GM19467 (cell line): ENCODE measurements around the gene FGF11.

ENCODE experiments used
- ATAC-seq: cut with Tn5 transposase; IDR thresholded peaks from one replicate; pipeline ENCODE4 v1.9.1; 2021; ENCODE audit warnings: mild to moderate bottlenecking, moderate library complexity; ENCODE audit not compliant: unreplicated experiment

FGF11 gene

GRCh38 chr17:7429722-7430121 lies 9.6 kb upstream of the FGF11 start:
- no peak for ATAC-seq

- ATAC-seq = no peak
These were observed 8.1 kb upstream of the FGF11 start for GRCh38 chr17:7431231-7431630.

GRCh38 chr17:7432296-7432695 lies 7.0 kb upstream of the FGF11 start:
- ATAC-seq = no peak

- no peak for ATAC-seq
These were observed 3.4 kb upstream of the FGF11 start for GRCh38 chr17:7435676-7436555.

GRCh38 chr17:7436556-7437368 lies 2.5 kb upstream of the FGF11 start:
- ATAC-seq = no peak

- ATAC-seq = no peak
These were observed 1.9 kb upstream of the FGF11 start for GRCh38 chr17:7437369-7437863.

GRCh38 chr17:7437950-7438614 lies 1.2 kb upstream of the FGF11 start:
- ATAC-seq = no peak

- ATAC-seq = no peak
These were observed 454 bp upstream of the FGF11 start for GRCh38 chr17:7438656-7439460.

GRCh38 chr17:7440113-7440833 lies 961 bp downstream of the FGF11 start:
- ATAC-seq = no peak

- no peak for ATAC-seq
These were observed 1.5 kb downstream of the FGF11 start for GRCh38 chr17:7440834-7441195.

- ATAC-seq = no peak
These were observed 2.0 kb downstream of the FGF11 start for GRCh38 chr17:7441266-7441665.

- ATAC-seq = no peak
These were observed 2.8 kb downstream of the FGF11 start for GRCh38 chr17:7442142-7442541.

GRCh38 chr17:7443499-7444485 lies 4.5 kb downstream of the FGF11 start:
- ATAC-seq = no peak

GRCh38 chr17:7444682-7445618 lies 5.6 kb downstream of the FGF11 start, which contains the start of gene CHRNB1:
Gene CHRNB1, plus strand, starts transcription at chr17:7445061. Its CDS starts 67 bp downstream, at chr17:7445128.
- ATAC-seq = no peak

GRCh38 chr17:7445619-7445968 lies 6.3 kb downstream of the FGF11 start:
- ATAC-seq = no peak

- no peak for ATAC-seq
These were observed 9.1 kb downstream of the FGF11 start for GRCh38 chr17:7448461-7448860.

- no peak for ATAC-seq
These were observed 20.7 kb downstream of the FGF11 start for GRCh38 chr17:7459961-7460545.
